DMS79 (cell line): Measurements from ENCODE around the gene GAREM2.

Experiments used
- DNase-seq: peaks from one replicate; lab custom pipeline; 2025; lab: John Stamatoyannopoulos, UW

The GAREM2 gene

DNA sequence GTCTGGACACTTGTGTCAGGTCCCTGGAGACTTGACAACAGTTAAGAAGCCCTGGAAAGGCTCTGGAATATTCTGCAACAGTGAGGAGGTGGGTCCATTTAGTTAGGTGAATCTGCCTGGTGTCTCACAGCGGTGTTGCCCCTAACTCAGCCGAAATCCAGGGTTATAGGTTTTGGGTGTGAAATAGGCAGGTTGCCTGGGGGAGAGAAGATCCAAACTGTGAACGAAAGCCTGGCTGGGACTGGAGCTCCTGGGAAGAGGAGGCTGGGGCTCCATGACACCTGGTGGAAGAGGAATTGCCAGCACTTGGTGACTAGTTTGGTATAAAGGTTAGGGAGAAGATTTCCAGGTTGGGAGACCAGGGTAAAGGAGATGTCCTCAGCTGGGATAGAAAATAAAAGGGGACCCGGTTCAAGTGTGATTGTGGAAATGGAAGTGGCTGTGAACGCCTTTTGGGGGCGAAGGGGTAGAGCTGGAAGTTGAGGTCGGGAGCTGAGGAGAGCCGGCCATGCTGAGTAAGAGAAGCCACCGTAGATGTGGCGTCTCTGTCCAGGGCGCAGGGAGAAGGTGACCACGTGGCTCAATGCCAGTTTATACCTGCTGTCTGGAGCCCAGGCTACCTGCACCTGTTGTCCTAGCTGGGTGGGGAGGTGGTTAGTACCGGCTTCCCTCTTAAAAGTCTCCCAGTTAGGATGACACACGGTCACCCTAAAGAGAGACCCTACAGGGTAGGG, 3.0 kb upstream of the GAREM2 start:
- DNase-seq = no peak

DNA sequence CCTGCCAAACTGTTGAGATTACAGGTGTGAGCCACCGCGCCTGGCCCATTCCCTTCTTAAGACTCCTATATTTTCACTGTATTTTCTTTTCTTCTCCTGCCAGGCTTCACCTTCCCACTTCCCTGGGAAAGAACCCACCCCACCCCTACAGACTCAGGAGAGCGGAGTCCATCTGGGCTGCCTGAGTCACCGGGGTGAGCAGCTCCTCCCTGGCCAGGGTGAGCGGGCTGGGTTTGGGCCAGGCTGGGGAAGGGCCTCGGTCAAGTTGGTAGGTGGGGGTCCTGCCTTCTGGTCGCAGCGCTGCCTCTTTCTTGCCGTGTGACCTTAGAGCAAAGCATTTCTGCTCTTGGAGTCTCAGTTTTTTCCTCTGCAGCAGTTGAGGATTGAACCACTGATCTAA, 2.1 kb upstream of the GAREM2 start:
- DNase-seq = no peak

- DNase-seq = no peak
Measured at GRCh38 chr2:26172189-26172870, 558 bp upstream of the GAREM2 start.

DNA sequence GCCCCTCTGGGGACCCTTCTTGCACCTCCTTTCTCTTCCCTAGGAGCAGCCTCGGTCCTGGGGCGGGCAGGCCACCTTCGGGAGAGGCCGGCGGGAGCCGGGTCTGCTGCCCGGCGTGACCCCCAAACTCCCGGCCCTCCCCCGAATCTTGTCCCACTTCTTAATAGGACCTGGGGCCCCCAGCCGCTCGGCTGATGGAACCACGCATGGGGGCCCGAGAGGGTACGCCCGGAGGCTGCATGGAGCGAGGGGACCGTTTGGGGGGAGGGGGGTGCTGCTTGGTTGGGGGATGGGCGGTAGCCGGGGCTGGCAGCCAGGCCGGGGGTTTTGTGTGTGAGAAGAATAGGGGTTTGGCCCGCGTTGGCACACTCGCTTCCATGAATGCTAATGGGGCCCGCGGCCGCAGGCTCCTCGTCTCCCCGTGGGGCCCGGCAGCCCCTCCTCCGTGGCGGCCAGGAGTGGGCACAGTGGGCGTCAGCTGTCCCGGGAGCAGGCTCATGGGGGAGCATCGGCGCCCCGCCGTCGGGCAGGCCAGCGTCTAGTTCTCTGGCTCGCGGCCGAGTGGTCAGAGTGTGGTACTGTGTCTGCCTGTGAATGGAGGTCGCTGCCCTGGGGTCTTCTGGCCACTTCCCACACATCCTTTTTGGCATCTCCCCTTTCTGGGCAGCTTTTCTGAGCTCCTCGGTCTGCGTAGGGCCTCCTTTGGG, 1.0 kb downstream of the GAREM2 start:
- DNase-seq = no peak

- no peak for DNase-seq
Measured at GRCh38 chr2:26174691-26175465, 2.0 kb downstream of the GAREM2 start.

- DNase-seq = no peak
Measured at GRCh38 chr2:26175466-26176278, 2.8 kb downstream of the GAREM2 start.

- DNase-seq = no peak
Measured at GRCh38 chr2:26176279-26176615, 3.4 kb downstream of the GAREM2 start.

DNA sequence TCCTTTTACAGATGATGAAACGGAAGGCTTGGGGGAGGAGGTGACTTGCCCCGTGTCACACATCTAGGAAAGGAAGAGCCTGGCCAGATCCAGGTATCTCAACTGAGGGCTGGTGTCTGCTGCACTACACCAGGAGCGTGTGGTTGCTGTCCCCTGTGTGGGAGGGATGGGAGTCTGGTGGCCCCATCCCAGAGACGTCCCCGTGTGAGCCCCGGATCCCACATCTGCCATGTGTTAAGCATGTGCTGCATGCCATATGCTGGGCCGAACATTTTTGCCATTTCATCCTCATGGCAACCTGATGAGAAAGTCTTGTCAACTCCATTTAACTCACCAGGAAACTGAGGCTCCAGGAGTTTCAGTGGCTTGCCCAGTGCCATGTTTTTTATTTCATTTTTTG, 4.2 kb downstream of the GAREM2 start:
- no peak for DNase-seq

GRCh38 chr2:26178246-26178645, 5.4 kb downstream of the GAREM2 start:
- DNase-seq = no peak

- peak; percentile 18 for DNase-seq
Measured at GRCh38 chr2:26178746-26179436, 6.0 kb downstream of the GAREM2 start.

DNA sequence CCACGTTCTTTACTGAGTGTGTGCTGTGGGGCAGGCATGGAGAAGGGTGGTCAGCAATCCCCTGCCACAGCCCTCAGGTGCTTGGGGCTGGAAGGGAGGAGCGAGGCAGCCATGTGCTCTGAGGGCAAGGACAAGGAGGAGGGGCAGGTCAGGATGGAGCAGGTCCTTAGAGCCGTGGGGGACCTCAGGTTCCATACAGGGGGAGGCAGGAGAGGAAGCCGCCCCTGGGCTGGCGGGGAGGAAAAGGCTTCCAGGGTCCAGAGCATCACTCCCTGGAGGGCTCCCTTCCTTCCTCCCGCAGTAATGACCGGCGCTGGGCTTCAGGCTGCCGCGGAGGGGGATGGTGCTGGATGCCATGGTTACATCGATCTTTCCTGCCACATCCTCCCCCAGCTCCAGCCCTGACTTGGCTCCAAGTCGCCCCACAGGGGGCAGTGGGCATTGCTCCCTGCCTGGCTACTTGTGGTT, 6.6 kb downstream of the GAREM2 start:
- no peak for DNase-seq

GRCh38 chr2:26182441-26182840, 9.6 kb downstream of the GAREM2 start:
- no peak for DNase-seq

DNA sequence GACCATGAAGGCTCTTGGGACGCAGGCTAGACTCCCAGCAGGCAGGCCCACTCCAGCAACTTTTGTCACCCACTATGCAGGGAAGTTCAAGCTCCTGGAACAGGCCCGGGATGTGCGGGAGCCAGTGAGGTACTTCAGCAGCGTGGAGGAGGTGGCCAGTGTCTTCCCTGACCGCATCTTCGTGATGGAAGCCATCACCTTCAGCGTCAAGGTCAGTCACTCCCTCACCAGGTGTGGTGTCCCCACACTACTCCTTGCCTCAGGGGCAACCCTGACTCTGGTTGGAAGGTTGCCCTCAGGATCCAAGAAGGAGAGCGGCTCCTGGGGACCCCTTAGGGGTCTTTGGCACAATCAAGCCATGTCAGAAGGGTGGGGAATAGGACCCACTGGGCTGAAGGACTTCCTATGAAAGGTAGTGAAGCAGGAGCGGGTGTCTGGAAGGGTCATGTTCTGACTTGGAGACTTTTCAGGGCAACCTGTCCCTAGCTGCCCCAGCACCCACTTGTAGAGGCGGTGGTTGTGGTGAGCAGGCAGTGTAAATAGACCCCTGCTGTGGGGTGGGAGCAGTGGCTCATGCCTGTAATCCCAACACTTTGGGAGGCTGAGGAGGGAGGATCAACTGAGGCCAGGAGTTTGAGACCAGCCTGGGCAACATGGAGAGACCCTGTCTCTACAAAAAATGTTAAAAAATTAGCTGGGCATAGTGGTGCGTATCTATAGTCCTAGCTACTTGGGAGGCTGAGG, 10.2 kb downstream of the GAREM2 start:
- no peak for DNase-seq

DNA sequence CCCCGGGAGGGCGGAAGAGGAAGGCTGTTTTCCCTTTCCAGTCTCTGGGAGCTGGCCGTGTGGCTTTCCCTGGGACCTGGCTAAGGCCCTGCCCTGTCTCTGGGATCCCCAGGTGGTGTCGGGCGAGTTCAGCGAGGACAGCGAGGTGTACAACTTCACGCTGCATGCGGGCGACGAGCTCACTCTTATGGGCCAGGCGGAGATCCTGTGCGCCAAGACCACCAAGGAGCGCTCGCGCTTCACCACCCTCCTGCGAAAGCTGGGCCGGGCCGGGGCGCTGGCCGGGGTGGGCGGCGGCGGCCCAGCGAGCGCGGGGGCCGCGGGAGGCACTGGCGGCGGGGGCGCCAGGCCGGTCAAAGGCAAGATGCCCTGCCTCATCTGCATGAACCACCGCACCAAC, 11.2 kb downstream of the GAREM2 start:
- no peak for DNase-seq

DNA sequence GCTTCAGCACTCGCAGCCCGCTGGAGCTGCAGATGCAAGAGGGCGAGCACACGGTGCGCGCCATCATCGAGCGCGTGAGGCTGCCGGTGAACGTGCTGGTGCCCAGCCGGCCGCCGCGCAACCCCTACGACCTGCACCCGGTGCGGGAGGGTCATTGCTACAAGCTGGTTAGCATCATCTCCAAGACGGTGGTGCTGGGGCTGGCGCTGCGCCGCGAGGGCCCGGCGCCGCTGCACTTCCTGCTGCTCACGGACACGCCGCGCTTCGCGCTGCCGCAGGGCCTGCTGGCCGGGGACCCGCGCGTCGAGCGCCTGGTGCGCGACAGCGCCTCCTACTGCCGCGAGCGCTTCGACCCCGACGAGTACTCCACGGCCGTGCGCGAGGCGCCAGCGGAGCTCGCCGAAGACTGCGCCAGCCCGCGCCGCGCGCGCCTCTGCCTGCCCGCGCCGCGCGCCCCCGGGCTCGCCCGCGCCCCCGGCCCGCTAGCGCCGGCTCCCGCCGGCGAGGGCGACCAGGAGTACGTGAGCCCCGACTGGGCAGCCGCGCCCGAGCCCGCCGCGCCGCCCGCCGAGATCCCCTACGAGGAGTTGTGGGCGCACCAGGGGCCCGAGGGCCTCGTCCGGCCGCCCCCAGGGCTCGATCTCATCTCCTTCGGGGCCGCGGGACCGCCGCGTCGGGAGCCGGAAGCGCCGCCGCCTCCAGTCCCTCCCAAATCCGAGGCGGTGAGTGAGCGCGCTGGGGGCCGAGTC, 11.8 kb downstream of the GAREM2 start:
- no peak for DNase-seq

- no peak for DNase-seq
Measured at GRCh38 chr2:26185304-26185928, 12.5 kb downstream of the GAREM2 start.

GRCh38 chr2:26185954-26186770, 13.3 kb downstream of the GAREM2 start:
- DNase-seq = no peak

- DNase-seq = no peak
Measured at GRCh38 chr2:26187114-26187513, 14.2 kb downstream of the GAREM2 start.
